SK-N-SH (cell line): ENCODE measurements around the gene ANGPTL4. TPM values are rescaled to one million over a fixed set of nuclear protein-coding genes. Genes with fewer than 3 reads are reported as not detected.

Experiments used
- CTCF ChIA-PET: fragments of 300-600, 350-600 bp; formaldehyde crosslinking; extraction: SDS; loops from one replicate; lab custom pipeline; 2021; lab: Yijun Ruan, JAX
- POLR2A ChIA-PET: fragments of 350-600 bp; sonication (Branson Sonifier 250); formaldehyde crosslinking; extraction: SDS; loops from one replicate; lab custom pipeline; 2020; ENCODE audit warnings: antibody characterized with exemption, inconsistent platforms; lab: Yijun Ruan, JAX
- DNase-seq: peaks from one replicate; pipeline ENCODE4 v3.0.0; 2012
- H2AFZ ChIP-seq: fragments of 200-600 bp; sonication (generic); 2 replicates; pipeline ENCODE4 v1.8.1; 2016; ENCODE audit warnings: antibody characterized with exemption, mild to moderate bottlenecking, low read depth
- H3F3A ChIP-seq: fragments of 200-600 bp; sonication (generic); replicated peaks from 2 replicates; pipeline ENCODE3; 2016; ENCODE audit warnings: antibody characterized with exemption, mild to moderate bottlenecking; ENCODE audit not compliant: insufficient read depth
- H3K27ac ChIP-seq, 2 experiments: fragments of 200-500 bp in 1 of 2; fragments of 200-600 bp in 1 of 2; sonication (Bioruptor generic) in 1 of 2; sonication (generic), shearing (Covaris generic) in 1 of 2; 2 replicates each; pipeline versions ENCODE4 v1.5.1 to v1.6.1; 2014 to 2016; ENCODE audit warnings: low read depth in 2 of 2, inconsistent platforms in 1 of 2, low read length in 1 of 2, mild to moderate bottlenecking in 1 of 2, mixed read lengths in 1 of 2
- H3K27me3 ChIP-seq: fragments of 200-600 bp; sonication (generic), shearing (Covaris generic); 2 replicates; pipeline ENCODE4 v1.6.1; 2016; ENCODE audit warnings: mixed run types; ENCODE audit not compliant: insufficient read depth
- H3K36me3 ChIP-seq, 2 experiments: fragments of 200-500 bp in 1 of 2; fragments of 200-600 bp in 1 of 2; sonication (Bioruptor generic) in 1 of 2; sonication (generic) in 1 of 2; replicated peaks in 1 of 2; 2 replicates each; pipeline versions ENCODE3 to v1.5.1; 2014 to 2016; ENCODE audit warnings: low read length in 1 of 2, mild to moderate bottlenecking in 1 of 2; ENCODE audit not compliant: insufficient read depth in 2 of 2, control insufficient read depth in 1 of 2
- H3K4me1 ChIP-seq, 2 experiments: fragments of 200-500 bp in 1 of 2; fragments of 200-600 bp in 1 of 2; sonication (Bioruptor generic) in 1 of 2; sonication (generic), shearing (Covaris generic) in 1 of 2; 2 replicates each; pipeline versions ENCODE4 v1.5.1 to v1.6.1; 2014 to 2016; ENCODE audit warnings: low read depth in 1 of 2, low read length in 1 of 2, mixed run types in 1 of 2; ENCODE audit not compliant: insufficient read depth in 2 of 2, control insufficient read depth in 1 of 2
- H3K4me2 ChIP-seq: fragments of 200-600 bp; sonication (generic), shearing (Covaris generic); 2 replicates; pipeline ENCODE4 v1.6.1; 2017; ENCODE audit warnings: mixed run types
- H3K4me3 ChIP-seq, 2 experiments: fragments of 200-500 bp in 1 of 2; fragments of 200-600 bp in 1 of 2; sonication (Bioruptor generic) in 1 of 2; sonication (generic), shearing (Covaris generic) in 1 of 2; 2 replicates each; pipeline versions ENCODE4 v1.5.1 to v1.8.1; 2014 to 2016; ENCODE audit warnings: low read depth in 2 of 2, inconsistent platforms in 1 of 2, low read length in 1 of 2, mild to moderate bottlenecking in 1 of 2, mixed read lengths in 1 of 2, moderate library complexity in 1 of 2
- H3K79me2 ChIP-seq: fragments of 200-600 bp; sonication (generic); 2 replicates; pipeline ENCODE4 v1.8.1; 2017; ENCODE audit warnings: mild to moderate bottlenecking; ENCODE audit not compliant: insufficient read depth
- H3K9ac ChIP-seq: fragments of 200-600 bp; sonication (generic); 2 replicates; pipeline ENCODE4 v1.6.1; 2017; ENCODE audit warnings: mixed run types
- H3K9me2 ChIP-seq: fragments of 200-600 bp; sonication (generic); 2 replicates; pipeline ENCODE4 v1.6.1; 2017; ENCODE audit warnings: mixed run types
- H3K9me3 ChIP-seq: fragments of 200-600 bp; sonication (generic); 2 replicates; pipeline ENCODE4 v1.6.1; 2017; ENCODE audit warnings: mixed run types, mild to moderate bottlenecking, moderate library complexity
- H4K20me1 ChIP-seq: fragments of 200-600 bp; sonication (generic); 2 replicates; pipeline ENCODE4 v1.6.1; 2017; ENCODE audit warnings: mild to moderate bottlenecking, mixed run types; ENCODE audit not compliant: insufficient read depth
- CHD2 ChIP-seq: fragments of 150-350 bp; IDR thresholded peaks from 2 replicates; pipeline ENCODE4 v1.6.1; 2018; ENCODE audit warnings: low read length; ENCODE audit not compliant: partially characterized antibody
- EP300 ChIP-seq, 2 experiments: IDR thresholded peaks; 2 replicates each; pipeline versions ENCODE4 v1.4.0 to v1.6.1; 2012; ENCODE audit warnings: borderline replicate concordance in 1 of 2, low read depth in 1 of 2, low read length in 1 of 2
- FOXJ3 ChIP-seq: sonication (generic); formaldehyde crosslinking; IDR thresholded peaks from 2 replicates; pipeline ENCODE4 v1.5.1; 2020; ENCODE audit warnings: mild to moderate bottlenecking, missing genetic modification reagents
- GABPA ChIP-seq: IDR thresholded peaks from 2 replicates; pipeline ENCODE4 v1.4.0; 2012; ENCODE audit warnings: low read depth, mild to moderate bottlenecking
- IRF3 ChIP-seq: fragments of 150-350 bp; IDR thresholded peaks from 2 replicates; pipeline ENCODE4 v1.6.1; 2016; ENCODE audit warnings: mild to moderate bottlenecking, low read depth, low read length
- JUND ChIP-seq: IDR thresholded peaks from 2 replicates; pipeline ENCODE4 v1.4.0; 2012
- MEF2A ChIP-seq: IDR thresholded peaks from 2 replicates; pipeline ENCODE4 v1.4.0; 2012; ENCODE audit warnings: low read depth, borderline replicate concordance
- NFIC ChIP-seq: IDR thresholded peaks from 2 replicates; pipeline ENCODE4 v1.4.0; 2012; ENCODE audit warnings: borderline replicate concordance
- RAD21 ChIP-seq: IDR thresholded peaks from 2 replicates; pipeline ENCODE4 v1.6.1; 2012; ENCODE audit warnings: mild to moderate bottlenecking, low read length
- RCOR1 ChIP-seq: fragments of 150-350 bp; IDR thresholded peaks from 2 replicates; pipeline ENCODE4 v1.6.1; 2017; ENCODE audit warnings: antibody characterized with exemption, low read length
- RFX5 ChIP-seq: IDR thresholded peaks from 2 replicates; pipeline ENCODE4 v1.6.1; 2012; ENCODE audit warnings: mild to moderate bottlenecking, improper control_type of control experiment, low read length
- SMC3 ChIP-seq: IDR thresholded peaks from 2 replicates; pipeline ENCODE4 v1.6.1; 2012; ENCODE audit warnings: low read depth, low read length, improper control_type of control experiment
- TCF12 ChIP-seq: IDR thresholded peaks from 2 replicates; pipeline ENCODE4 v1.4.0; 2012
- YY1 ChIP-seq: IDR thresholded peaks from 2 replicates; pipeline ENCODE4 v1.4.0; 2012; ENCODE audit warnings: low read depth, mild to moderate bottlenecking
- WGBS: methylation state at CpG from one replicate; pipeline ENCODE4 v1.1.6; 2017; ENCODE audit warnings: low lambda C conversion rate; 5-methylcytosine and 5-hydroxymethylcytosine counted together
- polyA plus RNA-seq, 3 experiments: library from polyadenylated mRNA; depleted of rRNA; stranded (reverse); fragments of >200 nt; gene quantifications; 2 replicates each; pipeline ENCODE4 v1.2.3, GENCODE V29; 2012
- TF ChIP-seq, protein P1 (sequence below): IDR thresholded peaks from 2 replicates; pipeline ENCODE4 v1.4.0; 2012; ENCODE audit warnings: low read depth
- TF ChIP-seq, protein P2 (sequence below): IDR thresholded peaks from 2 replicates; pipeline ENCODE4 v1.6.1; 2012; ENCODE audit warnings: mild to moderate bottlenecking, low read depth, low read length, moderate library complexity
- TF ChIP-seq, protein P3 (sequence below): fragments of 150-350 bp; IDR thresholded peaks from 2 replicates; pipeline ENCODE4 v1.6.1; 2017; ENCODE audit warnings: antibody characterized with exemption, low read length, low read depth, borderline replicate concordance

The ANGPTL4 gene
- polyA plus RNA-seq, 1 of the 3 experiments (the other 2 are of a cell fraction) = 62.5 TPM

DNA sequence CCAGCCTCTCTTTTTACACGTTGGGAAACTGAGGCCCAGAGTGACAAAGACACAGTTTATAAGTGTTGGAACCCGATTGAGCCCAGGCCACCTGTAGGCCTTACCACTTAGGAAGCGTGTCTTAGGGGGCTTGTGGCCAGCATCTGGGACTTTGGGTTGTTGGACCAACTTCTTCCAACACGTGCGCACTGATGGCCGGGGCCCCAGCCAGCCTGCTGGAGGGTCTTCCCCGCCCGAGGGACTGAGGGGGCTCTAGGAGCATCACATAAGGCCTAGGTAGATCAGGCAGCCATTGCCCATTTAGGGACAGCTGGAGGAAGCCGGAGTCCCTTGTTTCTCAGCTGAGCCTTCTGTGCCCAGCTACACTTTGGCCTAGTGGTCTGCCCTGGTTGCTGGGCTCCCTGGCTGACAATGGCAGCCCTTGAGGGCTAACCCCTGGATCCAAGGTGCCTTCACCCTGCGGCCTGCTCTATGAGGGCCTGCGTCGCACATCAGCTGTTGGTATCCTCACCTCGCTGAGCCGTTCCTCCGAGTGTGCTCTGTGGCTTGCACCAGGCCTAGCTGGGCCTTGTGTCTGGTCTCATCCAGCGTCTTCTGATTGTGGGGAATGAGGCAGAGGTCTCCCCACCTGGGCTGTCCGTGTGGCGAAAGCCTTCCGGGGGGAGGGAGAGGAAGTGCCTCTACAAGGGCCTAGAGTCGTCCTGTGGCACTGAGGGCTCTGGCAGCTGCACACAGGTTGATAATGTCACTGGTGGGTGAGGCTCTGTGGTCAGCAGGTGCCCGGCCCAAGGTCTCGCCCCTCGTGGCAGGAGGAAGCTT lies 27.5 kb downstream of the ANGPTL4 start:
- no peak for DNase-seq
- Histone ChIP-seq H3K4me2 (peak overlapping the region; percentile 94), H3K36me3 (peaks cover 0 to 7% of the 10 kb centered on the region in 2 experiments), H4K20me1 (peaks cover 56% of the 10 kb centered on the region), H3K27ac (peak overlapping the region in 1 of 2 experiments; percentile 80; a peak in 2 of 4 replicates), H3K9me3 (no peaks in the 10 kb centered on the region), H3K9me2 (no peaks in the 10 kb centered on the region), H3K9ac (peak overlapping the region; percentile 28; the same call in 1 of the 2 replicates), H3F3A (peaks cover 16% of the 10 kb centered on the region), H3K4me1 (peaks cover 14 to 31% of the 10 kb centered on the region in 2 experiments; a peak in 2 of 4 replicates), H3K27me3 (no peaks in the 10 kb centered on the region), H2AFZ (no peak overlapping the region), H3K79me2 (peaks cover 72% of the 10 kb centered on the region), H3K4me3 (peak overlapping the region; percentile 39 to 54; a peak in 3 of 4 replicates)
- TF ChIP-seq TCF12 (no peak), IRF3 (no peak), GABPA (no peak), CHD2 (no peak), RCOR1 (no peak), MEF2A (no peak)
- TF ChIP-seq, protein P1, sequence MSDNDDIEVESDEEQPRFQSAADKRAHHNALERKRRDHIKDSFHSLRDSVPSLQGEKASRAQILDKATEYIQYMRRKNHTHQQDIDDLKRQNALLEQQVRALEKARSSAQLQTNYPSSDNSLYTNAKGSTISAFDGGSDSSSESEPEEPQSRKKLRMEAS = no peak
- TF ChIP-seq, protein P2, sequence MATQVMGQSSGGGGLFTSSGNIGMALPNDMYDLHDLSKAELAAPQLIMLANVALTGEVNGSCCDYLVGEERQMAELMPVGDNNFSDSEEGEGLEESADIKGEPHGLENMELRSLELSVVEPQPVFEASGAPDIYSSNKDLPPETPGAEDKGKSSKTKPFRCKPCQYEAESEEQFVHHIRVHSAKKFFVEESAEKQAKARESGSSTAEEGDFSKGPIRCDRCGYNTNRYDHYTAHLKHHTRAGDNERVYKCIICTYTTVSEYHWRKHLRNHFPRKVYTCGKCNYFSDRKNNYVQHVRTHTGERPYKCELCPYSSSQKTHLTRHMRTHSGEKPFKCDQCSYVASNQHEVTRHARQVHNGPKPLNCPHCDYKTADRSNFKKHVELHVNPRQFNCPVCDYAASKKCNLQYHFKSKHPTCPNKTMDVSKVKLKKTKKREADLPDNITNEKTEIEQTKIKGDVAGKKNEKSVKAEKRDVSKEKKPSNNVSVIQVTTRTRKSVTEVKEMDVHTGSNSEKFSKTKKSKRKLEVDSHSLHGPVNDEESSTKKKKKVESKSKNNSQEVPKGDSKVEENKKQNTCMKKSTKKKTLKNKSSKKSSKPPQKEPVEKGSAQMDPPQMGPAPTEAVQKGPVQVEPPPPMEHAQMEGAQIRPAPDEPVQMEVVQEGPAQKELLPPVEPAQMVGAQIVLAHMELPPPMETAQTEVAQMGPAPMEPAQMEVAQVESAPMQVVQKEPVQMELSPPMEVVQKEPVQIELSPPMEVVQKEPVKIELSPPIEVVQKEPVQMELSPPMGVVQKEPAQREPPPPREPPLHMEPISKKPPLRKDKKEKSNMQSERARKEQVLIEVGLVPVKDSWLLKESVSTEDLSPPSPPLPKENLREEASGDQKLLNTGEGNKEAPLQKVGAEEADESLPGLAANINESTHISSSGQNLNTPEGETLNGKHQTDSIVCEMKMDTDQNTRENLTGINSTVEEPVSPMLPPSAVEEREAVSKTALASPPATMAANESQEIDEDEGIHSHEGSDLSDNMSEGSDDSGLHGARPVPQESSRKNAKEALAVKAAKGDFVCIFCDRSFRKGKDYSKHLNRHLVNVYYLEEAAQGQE = no peak
- CTCF ChIA-PET = interaction anchor here (0.9 to 8.0 kb wide), 2 partner anchors 37 to 115 kb away, joined by 3 to 78 read pairs; no protein-coding TSS in a partner anchor
- POLR2A ChIA-PET = interaction anchor here (0.6 to 1.9 kb wide), 5 partner anchors 22 to 880 kb away, joined by 3 to 4 read pairs (median 3); partner anchors contain the start of genes MARCHF2 and ZNF414
- WGBS = 69% methylated on average over 14 of the region's 23 CpGs

- Histone ChIP-seq H3K27me3 (no peaks in the 10 kb centered on the region), H3K4me1 (peaks cover 14 to 34% of the 10 kb centered on the region in 2 experiments; a peak in 2 of 4 replicates), H4K20me1 (peaks cover 60% of the 10 kb centered on the region), H3K27ac (peak overlapping the region in 1 of 2 experiments; percentile 80; a peak in 2 of 4 replicates), H3K9ac (no peak overlapping the region), H3F3A (peaks cover 16% of the 10 kb centered on the region), H3K36me3 (peaks cover 0 to 7% of the 10 kb centered on the region in 2 experiments), H2AFZ (no peak overlapping the region), H3K9me3 (no peaks in the 10 kb centered on the region), H3K4me3 (peak overlapping the region; percentile 39; a peak in 3 of 4 replicates), H3K9me2 (no peaks in the 10 kb centered on the region), H3K79me2 (peaks cover 77% of the 10 kb centered on the region), H3K4me2 (peak overlapping the region; percentile 94)
- ChIA-PET CTCF (interaction anchor here (0.9 to 8.0 kb wide), 2 partner anchors 38 to 114 kb away, joined by 3 to 78 read pairs; no protein-coding TSS in a partner anchor), POLR2A (interaction anchor here (0.6 to 1.9 kb wide), 4 partner anchors 19 to 881 kb away, joined by 3 to 4 read pairs (median 3); partner anchors contain the start of genes MARCHF2 and ZNF414)
- WGBS = 27% methylated on average over 3 of the region's 11 CpGs
- peak; percentile 57 for DNase-seq
- no peak for TF ChIP-seq YY1
- no peak for TF ChIP-seq EP300 (IDR thresholded peaks at IDR 0.05; ENCODE audit: borderline replicate concordance in 1 of 2, low read depth in 1 of 2, low read length in 1 of 2)
- no peak for TF ChIP-seq MEF2A
- TF ChIP-seq JUND = no peak
- peak; percentile 23 for TF ChIP-seq CHD2
- no peak for TF ChIP-seq NFIC
- TF ChIP-seq RFX5 = no peak
- no peak for TF ChIP-seq SMC3
- TF ChIP-seq, protein P1 = no peak
- TF ChIP-seq RAD21 = 0 out of 2 replicates have a peak, but pooled peaks have one; percentile 3
- no peak for TF ChIP-seq FOXJ3 (CRISPR knock-in tag)
- TF ChIP-seq, protein P3, sequence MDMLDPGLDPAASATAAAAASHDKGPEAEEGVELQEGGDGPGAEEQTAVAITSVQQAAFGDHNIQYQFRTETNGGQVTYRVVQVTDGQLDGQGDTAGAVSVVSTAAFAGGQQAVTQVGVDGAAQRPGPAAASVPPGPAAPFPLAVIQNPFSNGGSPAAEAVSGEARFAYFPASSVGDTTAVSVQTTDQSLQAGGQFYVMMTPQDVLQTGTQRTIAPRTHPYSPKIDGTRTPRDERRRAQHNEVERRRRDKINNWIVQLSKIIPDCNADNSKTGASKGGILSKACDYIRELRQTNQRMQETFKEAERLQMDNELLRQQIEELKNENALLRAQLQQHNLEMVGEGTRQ = no peak
- 0 out of 2 replicates have a peak, but pooled peaks have one; percentile 12 for TF ChIP-seq TCF12
Observed at GRCh38 chr19:8392017-8392591, 28.1 kb downstream of the ANGPTL4 start.
